AG04449 (cell line): Measurements from ENCODE around the gene XYLT1.

Experiments used
- CTCF ChIA-PET: fragments of 350-600 bp; formaldehyde crosslinking; extraction: SDS; loops from one replicate; lab custom pipeline; 2021; ENCODE audit warnings: antibody characterized with exemption; lab: Yijun Ruan, JAX
- POLR2A ChIA-PET: fragments of 400-600, 350-600 bp; formaldehyde crosslinking; extraction: SDS; loops from one replicate; lab custom pipeline; 2020; ENCODE audit warnings: antibody characterized with exemption, inconsistent platforms; lab: Yijun Ruan, JAX
- DNase-seq: peaks from one replicate; pipeline ENCODE4 v3.0.0-alpha.2; 2010; ENCODE audit warnings: low read depth, low spot score
- H3K4me3 ChIP-seq: 2 replicates; pipeline ENCODE4 v1.5.1; 2011; ENCODE audit warnings: low read depth, mild to moderate bottlenecking, control low read depth, low read length
- CTCF ChIP-seq: IDR thresholded peaks from one replicate; pipeline ENCODE4 v1.5.1; 2011; ENCODE audit warnings: mild to moderate bottlenecking, moderate library complexity, low read length, control low read depth, inconsistent platforms; ENCODE audit not compliant: insufficient read depth; ENCODE audit errors: missing control alignments

The XYLT1 gene

GRCh38 chr16:17451843-17452242 lies 18.9 kb downstream of the XYLT1 start:
- no peak for TF ChIP-seq CTCF
- no peak overlapping the region for H3K4me3 ChIP-seq
- no peak for DNase-seq
- POLR2A ChIA-PET = no interaction called here
- CTCF ChIA-PET = no interaction called here

GRCh38 chr16:17450291-17450690 lies 20.5 kb downstream of the XYLT1 start:
- ChIA-PET CTCF (no interaction called here), POLR2A (no interaction called here)
- TF ChIP-seq CTCF = no peak

GRCh38 chr16:17448640-17449638 lies 21.8 kb downstream of the XYLT1 start:
- H3K4me3 ChIP-seq = no peak overlapping the region
- ChIA-PET POLR2A (no interaction called here), CTCF (interaction anchor here (1.4 kb wide), 1 partner anchor 8 kb away, joined by 4 read pairs; no protein-coding TSS in a partner anchor)
- TF ChIP-seq CTCF = no peak
- no peak for DNase-seq

More at GRCh38 chr16:17450291-17450690, 20.5 kb downstream of the XYLT1 start:
- no peak for DNase-seq
- H3K4me3 ChIP-seq = no peak overlapping the region

GRCh38 chr16:17447101-17447569 lies 23.6 kb downstream of the XYLT1 start:
- TF ChIP-seq CTCF = no peak
- H3K4me3 ChIP-seq = no peak overlapping the region
- ChIA-PET CTCF (interaction anchor here (1.3 kb wide), 1 partner anchor 21 kb away, joined by 3 read pairs; no protein-coding TSS in a partner anchor), POLR2A (no interaction called here)
- DNase-seq = no peak

- no peak for TF ChIP-seq CTCF
- DNase-seq = no peak
- H3K4me3 ChIP-seq = no peak overlapping the region
- POLR2A ChIA-PET = no interaction called here
- CTCF ChIA-PET = interaction anchor here (0.8 kb wide), 1 partner anchor 21 kb away, joined by 4 read pairs; no protein-coding TSS in a partner anchor
These were observed 24.1 kb downstream of the XYLT1 start for GRCh38 chr16:17446661-17447060.

GRCh38 chr16:17445421-17445820 lies 25.3 kb downstream of the XYLT1 start:
- H3K4me3 ChIP-seq = no peak overlapping the region
- no peak for DNase-seq
- no peak for TF ChIP-seq CTCF
- POLR2A ChIA-PET = no interaction called here
- CTCF ChIA-PET = interaction anchor here (1.0 to 1.4 kb wide), 2 partner anchors 15 to 135 kb away, joined by 3 to 4 read pairs; no protein-coding TSS in a partner anchor
